IMR-90 (cell line): Measurements from ENCODE around the gene SLC28A2. TPM values are rescaled to one million over a fixed set of nuclear protein-coding genes. Genes with fewer than 3 reads are reported as not detected.

Experiments used
- CEBPB ChIP-seq: IDR thresholded peaks from 2 replicates; pipeline ENCODE4 v1.6.1; 2012; ENCODE audit warnings: low read depth, low read length, improper control_type of control experiment
- ELK1 ChIP-seq: fragments of 150-350 bp; IDR thresholded peaks from 2 replicates; pipeline ENCODE4 v1.6.1; 2016; ENCODE audit warnings: low read depth, mild to moderate bottlenecking, low read length, moderate library complexity, borderline replicate concordance
- FOS ChIP-seq: fragments of 150-350 bp; IDR thresholded peaks from 2 replicates; pipeline ENCODE4 v1.6.1; 2016; ENCODE audit warnings: low read depth, low read length
- MAZ ChIP-seq: IDR thresholded peaks from 2 replicates; pipeline ENCODE4 v1.6.1; 2012; ENCODE audit warnings: low read depth, mild to moderate bottlenecking, low read length, improper control_type of control experiment, moderate library complexity, borderline replicate concordance
- RAD21 ChIP-seq: IDR thresholded peaks from 2 replicates; pipeline ENCODE4 v1.6.1; 2012; ENCODE audit warnings: low read length, improper control_type of control experiment
- polyA plus RNA-seq, 3 experiments: library from polyadenylated mRNA; depleted of rRNA; stranded (reverse); fragments of >200 nt; gene quantifications; 2 replicates each; pipeline ENCODE4 v1.2.3, GENCODE V29; 2012; ENCODE audit warnings: low replicate concordance in 1 of 3
- total RNA-seq: library from RNA; depleted of rRNA; stranded (reverse); fragments of >200 nt; gene quantifications from 2 replicates; pipeline ENCODE4 v1.2.3, GENCODE V29; 2012

Gene SLC28A2
- total and polyA plus RNA-seq, 2 of the 4 experiments (the other 2 are of a cell fraction): not detected

DNA sequence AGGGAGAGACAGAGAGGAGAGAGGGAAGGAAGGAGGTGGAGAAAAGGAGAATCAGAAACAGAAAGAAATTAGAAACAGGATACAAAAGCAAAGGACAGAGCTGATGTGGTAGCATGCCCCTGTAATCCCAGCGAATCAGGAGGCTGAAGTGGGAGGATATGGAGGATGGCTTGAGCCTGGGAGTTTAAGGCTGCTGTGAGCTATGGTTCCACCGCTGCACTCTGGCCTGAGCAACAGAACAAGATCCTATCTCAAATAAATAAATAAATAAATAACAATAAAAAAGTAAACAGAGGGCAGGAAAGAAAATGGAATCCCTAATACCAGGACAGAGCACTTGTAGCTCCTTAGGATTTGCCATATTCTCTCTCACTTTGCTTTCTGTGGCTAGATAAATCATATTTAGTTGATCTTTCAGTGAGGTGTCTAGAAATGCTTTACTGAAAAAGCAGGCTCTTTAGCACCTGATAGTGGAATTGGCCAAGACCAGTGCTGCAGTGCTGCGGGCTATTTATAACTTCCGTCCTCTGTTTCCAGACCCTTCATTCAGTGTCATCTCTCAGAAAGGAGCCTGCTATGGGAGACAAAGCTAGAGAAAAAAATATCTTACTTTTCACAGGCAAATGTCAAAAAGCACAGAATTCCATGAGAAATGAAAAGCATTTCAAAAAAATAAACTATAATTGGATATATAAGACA lies 20.0 kb upstream of the SLC28A2 start (continued):
- TF ChIP-seq ELK1: no peak
- no peak for TF ChIP-seq RAD21
- TF ChIP-seq FOS: no peak
- no peak for TF ChIP-seq MAZ
- no peak for TF ChIP-seq CEBPB
